KMS-11 (cell line): ENCODE data around the gene TOMM7.

ENCODE experiments used
- H2AFZ ChIP-seq: fragments of 200-600 bp; sonication (generic); 2 replicates; pipeline ENCODE4 v1.6.1; 2016; ENCODE audit warnings: antibody characterized with exemption, mixed run types, low read depth
- H3K27ac ChIP-seq: fragments of 200-600 bp; sonication (generic); 2 replicates; pipeline ENCODE4 v1.6.1; 2016; ENCODE audit warnings: mild to moderate bottlenecking, mixed run types
- H3K27me3 ChIP-seq: fragments of 200-600 bp; sonication (generic); 2 replicates; pipeline ENCODE4 v1.6.1; 2017; ENCODE audit warnings: mild to moderate bottlenecking, low read depth, mixed run types, moderate library complexity; ENCODE audit not compliant: insufficient read depth
- H3K36me3 ChIP-seq: fragments of 200-600 bp; sonication (generic); 2 replicates; pipeline ENCODE4 v1.6.1; 2017; ENCODE audit warnings: mild to moderate bottlenecking, mixed run types; ENCODE audit not compliant: insufficient read depth
- H3K4me1 ChIP-seq: fragments of 200-600 bp; sonication (generic); 2 replicates; pipeline ENCODE4 v1.6.1; 2016; ENCODE audit warnings: mild to moderate bottlenecking, low read depth, mixed run types; ENCODE audit not compliant: poor library complexity, severe bottlenecking
- H3K4me2 ChIP-seq: fragments of 200-600 bp; sonication (generic); 2 replicates; pipeline ENCODE4 v1.7.0; 2016; ENCODE audit warnings: mild to moderate bottlenecking, mixed run types
- H3K4me3 ChIP-seq: fragments of 200-600 bp; sonication (generic); IDR thresholded peaks from 2 replicates; pipeline ENCODE4 v1.6.1; 2017; ENCODE audit warnings: low read depth, low read length, mixed read lengths; ENCODE audit not compliant: insufficient read depth
- H3K79me2 ChIP-seq: fragments of 200-600 bp; sonication (generic); 2 replicates; pipeline ENCODE4 v1.6.1; 2016; ENCODE audit warnings: low read depth, mixed run types; ENCODE audit not compliant: insufficient read depth
- H3K9ac ChIP-seq: fragments of 200-600 bp; sonication (generic); 2 replicates; pipeline ENCODE4 v1.6.1; 2016; ENCODE audit warnings: mild to moderate bottlenecking, mixed run types
- H4K20me1 ChIP-seq: fragments of 200-600 bp; sonication (generic); 2 replicates; pipeline ENCODE4 v1.6.1; 2016; ENCODE audit warnings: mild to moderate bottlenecking, mixed run types; ENCODE audit not compliant: insufficient read depth
- CTCF ChIP-seq: fragments of 200-600 bp; sonication (generic); conservative IDR thresholded peaks from 2 replicates; pipeline ENCODE4 v1.6.1; 2017; ENCODE audit warnings: low read depth, mild to moderate bottlenecking, antibody characterized with exemption, low read length, moderate library complexity, mixed read lengths

The TOMM7 gene

GRCh38 chr7:22810843-22811242, 11.8 kb downstream of the TOMM7 start:
- H3K4me1 ChIP-seq, result peaks cover 5% of the 10 kb centered on the region
- H3K27me3 ChIP-seq, result no peaks in the 10 kb centered on the region
- no peak for TF ChIP-seq CTCF
- H3K36me3 ChIP-seq, result peaks cover 6% of the 10 kb centered on the region; the same call in 1 of the 2 replicates
- no peak overlapping the region for H3K4me2 ChIP-seq
- no peak overlapping the region for H2AFZ ChIP-seq
- no peak overlapping the region for H3K27ac ChIP-seq
- H4K20me1 ChIP-seq, result no peaks in the 10 kb centered on the region
- no peak overlapping the region for H3K4me3 ChIP-seq
- no peaks in the 10 kb centered on the region for H3K79me2 ChIP-seq
- H3K9ac ChIP-seq, result no peak overlapping the region

- Histone ChIP-seq H3K4me1 (peaks cover 5% of the 10 kb centered on the region), H3K4me2 (no peak overlapping the region), H3K36me3 (peaks cover 6% of the 10 kb centered on the region; the same call in 1 of the 2 replicates), H3K27me3 (no peaks in the 10 kb centered on the region), H3K79me2 (no peaks in the 10 kb centered on the region), H3K27ac (no peak overlapping the region), H4K20me1 (no peaks in the 10 kb centered on the region), H3K9ac (no peak overlapping the region), H2AFZ (no peak overlapping the region), H3K4me3 (no peak overlapping the region)
- no peak for TF ChIP-seq CTCF
Observed at GRCh38 chr7:22809902-22810642, 12.6 kb downstream of the TOMM7 start.

GRCh38 chr7:22808140-22808539, 14.5 kb downstream of the TOMM7 start:
- no peaks in the 10 kb centered on the region for H4K20me1 ChIP-seq
- H3K4me1 ChIP-seq, result no peaks in the 10 kb centered on the region
- no peak overlapping the region for H3K4me2 ChIP-seq
- H3K79me2 ChIP-seq, result no peaks in the 10 kb centered on the region
- H3K27ac ChIP-seq, result no peak overlapping the region
- H3K27me3 ChIP-seq, result no peaks in the 10 kb centered on the region
- no peak overlapping the region for H3K4me3 ChIP-seq
- H2AFZ ChIP-seq, result no peak overlapping the region
- H3K9ac ChIP-seq, result no peak overlapping the region
- H3K36me3 ChIP-seq, result no peaks in the 10 kb centered on the region; the same call in 1 of the 2 replicates
- TF ChIP-seq CTCF, result no peak

- H4K20me1 ChIP-seq, result no peaks in the 10 kb centered on the region
- no peaks in the 10 kb centered on the region for H3K27me3 ChIP-seq
- no peaks in the 10 kb centered on the region for H3K36me3 ChIP-seq
- no peak overlapping the region for H3K9ac ChIP-seq
- no peak overlapping the region for H2AFZ ChIP-seq
- H3K27ac ChIP-seq, result no peak overlapping the region
- no peaks in the 10 kb centered on the region for H3K4me1 ChIP-seq
- no peak overlapping the region for H3K4me2 ChIP-seq
- H3K4me3 ChIP-seq, result no peak overlapping the region
- TF ChIP-seq CTCF, result no peak
- H3K79me2 ChIP-seq, result no peaks in the 10 kb centered on the region
Observed at GRCh38 chr7:22806752-22807151, 15.9 kb downstream of the TOMM7 start.
